Stomach smooth muscle (tissue), 2 donors: Measurements from ENCODE around the gene SLFN14.
A peak's percentile ranks its signal among the peaks of the same experiment; 100 is the strongest.
"Not testable (repeated sequence)": the region's sequence is repeated elsewhere in the genome, so short reads cannot be mapped to it uniquely, and the experiment has no call there.

Experiments
- H3K27ac ChIP-seq: one replicate; pipeline ENCODE4 v1.7.0; 2013; ENCODE audit warnings: mild to moderate bottlenecking, low read length, inconsistent platforms
- H3K27me3 ChIP-seq, 2 donors: one replicate each; pipeline ENCODE4 v1.7.0; 2013; ENCODE audit warnings: low read length in 2 of 2; ENCODE audit not compliant: insufficient read depth in 2 of 2, control insufficient read depth in 1 of 2
- H3K36me3 ChIP-seq, 2 donors: one replicate each; pipeline ENCODE4 v1.7.0; 2013; ENCODE audit warnings: low read length in 2 of 2; ENCODE audit not compliant: control insufficient read depth in 2 of 2, insufficient read depth in 2 of 2
- H3K4me1 ChIP-seq: one replicate; pipeline ENCODE4 v1.7.0; 2013; ENCODE audit warnings: low read length; ENCODE audit not compliant: control insufficient read depth, insufficient read depth
- H3K4me3 ChIP-seq, 2 donors: one replicate each; pipeline ENCODE4 v1.7.0; 2013; ENCODE audit warnings: low read length in 2 of 2
- H3K9ac ChIP-seq, 2 donors: one replicate each; pipeline ENCODE4 v1.7.0; 2013; ENCODE audit warnings: low read length in 2 of 2, mild to moderate bottlenecking in 1 of 2
- H3K9me3 ChIP-seq, 2 donors: one replicate each; pipeline ENCODE4 v1.7.0; 2013; ENCODE audit warnings: low read length in 2 of 2; ENCODE audit not compliant: control insufficient read depth in 2 of 2
- donor health status: healthy.
- donor health status: Pancreatic carcinoma.

The SLFN14 gene

GRCh38 chr17:35541434-35541833 lies 19.2 kb downstream of the SLFN14 start:
- Histone ChIP-seq H3K9me3 (no peaks in the 10 kb centered on the region), H3K27ac (no peak overlapping the region), H3K4me1 (peaks cover 10% of the 10 kb centered on the region), H3K9ac (no peak overlapping the region), H3K4me3 (no peak overlapping the region), H3K27me3 (peaks cover 0 to 3% of the 10 kb centered on the region in 2 donors), H3K36me3 (no peaks in the 10 kb centered on the region)

- peak overlapping the region; percentile 46 to 55 for H3K4me3 ChIP-seq
- peaks cover 0 to 3% of the 10 kb centered on the region in 2 donors for H3K27me3 ChIP-seq
- H3K9ac ChIP-seq: peak overlapping the region in 1 of 2 donors; percentile 28
- no peaks in the 10 kb centered on the region for H3K9me3 ChIP-seq
- no peaks in the 10 kb centered on the region for H3K36me3 ChIP-seq
- H3K4me1 ChIP-seq: peaks cover 10% of the 10 kb centered on the region
- no peak overlapping the region for H3K27ac ChIP-seq
Observed at GRCh38 chr17:35540589-35541404, 19.8 kb downstream of the SLFN14 start.

- H3K9me3 ChIP-seq: no peaks in the 10 kb centered on the region
- H3K27ac ChIP-seq: no peak overlapping the region
- peak overlapping the region in 1 of 2 donors; percentile 18 for H3K9ac ChIP-seq
- H3K4me1 ChIP-seq: peaks cover 10% of the 10 kb centered on the region
- peaks cover 0 to 3% of the 10 kb centered on the region in 2 donors for H3K27me3 ChIP-seq
- no peaks in the 10 kb centered on the region for H3K36me3 ChIP-seq
- peak overlapping the region in 1 of 2 donors; percentile 35 for H3K4me3 ChIP-seq
Observed at GRCh38 chr17:35539659-35540026, 21.0 kb downstream of the SLFN14 start.

- H3K4me1 ChIP-seq: peaks cover 10% of the 10 kb centered on the region
- H3K27me3 ChIP-seq: peaks cover 0 to 3% of the 10 kb centered on the region in 2 donors
- H3K4me3 ChIP-seq: peak within 1 kb of the TSS in 1 of 2 donors; percentile 8
- H3K9ac ChIP-seq: no peak within 1 kb of the TSS
- H3K36me3 ChIP-seq: no peaks in the 10 kb centered on the region
- H3K27ac ChIP-seq: peak within 1 kb of the TSS; percentile 49
- H3K9me3 ChIP-seq: no peaks in the 10 kb centered on the region
Observed at GRCh38 chr17:35537601-35538141, 22.9 kb downstream of the SLFN14 start, which contains the start of gene SLFN12L. SLFN12L (minus strand) TSS chr17:35537678; CDS start chr17:35522364, 15,314 bp downstream.

GRCh38 chr17:35536664-35537171 lies 23.9 kb downstream of the SLFN14 start:
- Histone ChIP-seq H3K27ac (no peak overlapping the region), H3K4me1 (peaks cover 10% of the 10 kb centered on the region), H3K9ac (no peak overlapping the region), H3K36me3 (no peaks in the 10 kb centered on the region), H3K4me3 (no peak overlapping the region), H3K9me3 (no peaks in the 10 kb centered on the region), H3K27me3 (peaks cover 0 to 3% of the 10 kb centered on the region in 2 donors)

- not testable (repeated sequence) for H3K27ac ChIP-seq, H3K4me3 ChIP-seq
- H3K4me1 ChIP-seq: peaks cover 10% of the 10 kb centered on the region
Observed at GRCh38 chr17:35535406-35535805, 25.2 kb downstream of the SLFN14 start.

GRCh38 chr17:35534576-35535093 lies 26.0 kb downstream of the SLFN14 start:
- no peaks in the 10 kb centered on the region for H3K27me3 ChIP-seq
- H3K36me3 ChIP-seq: no peaks in the 10 kb centered on the region
- H3K9ac ChIP-seq: no peak overlapping the region
- no peak overlapping the region for H3K27ac ChIP-seq
- no peak overlapping the region for H3K4me3 ChIP-seq
- H3K4me1 ChIP-seq: peaks cover 9% of the 10 kb centered on the region
- H3K9me3 ChIP-seq: no peaks in the 10 kb centered on the region

More at GRCh38 chr17:35535406-35535805, 25.2 kb downstream of the SLFN14 start:
- H3K9ac ChIP-seq, H3K36me3 ChIP-seq, H3K9me3 ChIP-seq, H3K27me3 ChIP-seq: not testable (repeated sequence)

GRCh38 chr17:35531160-35531559 lies 29.5 kb downstream of the SLFN14 start:
- H3K36me3 ChIP-seq: no peaks in the 10 kb centered on the region
- no peak overlapping the region for H3K9ac ChIP-seq
- H3K4me3 ChIP-seq: no peak overlapping the region
- H3K27ac ChIP-seq: no peak overlapping the region
- H3K4me1 ChIP-seq: no peaks in the 10 kb centered on the region
- no peaks in the 10 kb centered on the region for H3K27me3 ChIP-seq
- H3K9me3 ChIP-seq: no peaks in the 10 kb centered on the region

GRCh38 chr17:35529866-35530265 lies 30.8 kb downstream of the SLFN14 start:
- Histone ChIP-seq H3K4me3 (no peak overlapping the region), H3K9ac (no peak overlapping the region), H3K27me3 (no peaks in the 10 kb centered on the region), H3K36me3 (no peaks in the 10 kb centered on the region), H3K4me1 (no peaks in the 10 kb centered on the region), H3K9me3 (no peaks in the 10 kb centered on the region), H3K27ac (no peak overlapping the region)

- H3K36me3 ChIP-seq, H3K27me3 ChIP-seq, H3K4me3 ChIP-seq, H3K9ac ChIP-seq, H3K27ac ChIP-seq, H3K4me1 ChIP-seq, H3K9me3 ChIP-seq: not testable (repeated sequence)
Observed at GRCh38 chr17:35529326-35529725, 31.3 kb downstream of the SLFN14 start.
